ENCODE measurements around the gene ARHGEF26. TPM values are rescaled to one million over a fixed set of nuclear protein-coding genes. Genes with fewer than 3 reads are reported as not detected.

Gene ARHGEF26
- total RNA-seq, 1 experiment from 2014 or later = 20.8 TPM

- Mint-ChIP-seq H3K4me1 (ENCODE audit: low read depth, unreplicated experiment) (no peaks in the 10 kb centered on the region), H3K27ac (ENCODE audit: unreplicated experiment) (no peak overlapping the region), H3K36me3 (ENCODE audit: insufficient read depth, unreplicated experiment) (peaks cover 12% of the 10 kb centered on the region), H3K27me3 (ENCODE audit: insufficient read depth, unreplicated experiment) (no peaks in the 10 kb centered on the region), H3K4me3 (ENCODE audit: unreplicated experiment) (no peak overlapping the region), H3K9me3 (ENCODE audit: unreplicated experiment) (no peaks in the 10 kb centered on the region)
- Histone ChIP-seq H3K4me3 (ENCODE audit: low read depth, low read length) (no peak overlapping the region), H3K9me3 (no peaks in the 10 kb centered on the region), H3K36me3 (ENCODE audit: control insufficient read depth, insufficient read depth, low read length) (no peaks in the 10 kb centered on the region; the same call in 1 of the 2 replicates), H3K4me1 (no peaks in the 10 kb centered on the region), H3K27me3 (replicated peaks; ENCODE audit: control insufficient read depth, insufficient read depth, low read length) (no peaks in the 10 kb centered on the region)
- no TSS peak for BruUV-seq (replicated peaks)
- ChIA-PET CTCF (interaction anchor here (0.6 kb wide), 1 partner anchor 709 kb away, joined by 3 read pairs; no protein-coding TSS in a partner anchor), POLR2A (no interaction called here)
- no peak for DNase-seq
- intact Hi-C loops (cut with micrococcal nuclease; ENCODE audit: unreplicated experiment) = no loop called here
- no peak for TF ChIP-seq CTCF (IDR thresholded peaks at IDR 0.05; ENCODE audit: insufficient read depth in 1 of 2, low read depth in 1 of 2, low read length in 1 of 2, severe bottlenecking in 1 of 2, unreplicated experiment in 1 of 2)
Observed at GRCh38 chr3:154194877-154195276, 73.7 kb downstream of the ARHGEF26 start.

DNA sequence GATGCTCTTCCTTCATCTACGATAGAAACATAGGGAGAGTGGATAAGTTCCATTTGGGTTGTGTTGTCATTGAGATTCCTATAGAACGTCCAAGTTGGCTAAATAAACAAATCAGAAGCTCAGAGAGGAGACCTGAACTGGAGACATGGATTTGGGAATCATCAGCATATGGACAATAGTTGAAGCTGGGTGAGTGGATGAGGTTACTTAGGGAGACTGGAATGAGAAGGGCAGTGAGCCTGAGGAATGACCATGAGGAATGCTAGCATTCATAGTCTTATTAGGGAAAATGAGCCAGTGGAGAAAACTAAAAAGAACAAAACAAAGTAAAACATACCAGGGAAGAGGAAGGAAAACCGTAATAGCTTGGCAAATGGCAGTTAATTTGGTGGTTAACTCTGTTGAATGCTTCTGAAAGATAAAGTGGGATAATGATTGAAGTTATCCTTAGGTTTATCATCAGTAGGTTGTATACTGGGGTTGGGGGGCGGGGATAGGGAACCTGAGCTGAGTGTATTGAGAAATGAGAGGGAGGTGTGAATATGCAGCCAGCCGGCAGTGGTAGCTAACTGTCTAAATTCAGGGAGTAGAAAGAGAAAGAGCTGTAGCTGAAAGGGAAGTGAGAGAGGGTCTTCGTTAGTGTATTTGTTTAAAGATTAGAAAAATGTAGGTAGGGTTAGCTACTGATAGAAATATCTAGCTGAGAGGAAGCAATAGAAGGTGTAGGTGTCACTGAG is 74.6 kb downstream of the ARHGEF26 start:
- no peaks in the 10 kb centered on the region for H3K4me1 ChIP-seq
- peaks cover 12% of the 10 kb centered on the region for H3K36me3 Mint-ChIP-seq (ENCODE audit: insufficient read depth, unreplicated experiment)
- BruUV-seq (replicated peaks) = no TSS peak
- intact Hi-C loops (cut with micrococcal nuclease; ENCODE audit: unreplicated experiment) = no loop called here
- H3K4me3 Mint-ChIP-seq (ENCODE audit: unreplicated experiment) = no peak overlapping the region
- DNase-seq = no peak
- no peak for TF ChIP-seq CTCF (IDR thresholded peaks at IDR 0.05; ENCODE audit: insufficient read depth in 1 of 2, low read depth in 1 of 2, low read length in 1 of 2, severe bottlenecking in 1 of 2, unreplicated experiment in 1 of 2)
- POLR2A ChIA-PET = no interaction called here
- no peaks in the 10 kb centered on the region for H3K4me1 Mint-ChIP-seq (ENCODE audit: low read depth, unreplicated experiment)
- no peak overlapping the region for H3K27ac Mint-ChIP-seq (ENCODE audit: unreplicated experiment)
- H3K9me3 ChIP-seq = no peaks in the 10 kb centered on the region
- H3K27me3 ChIP-seq (replicated peaks; ENCODE audit: control insufficient read depth, insufficient read depth, low read length) = no peaks in the 10 kb centered on the region
- H3K27me3 Mint-ChIP-seq (ENCODE audit: insufficient read depth, unreplicated experiment) = no peaks in the 10 kb centered on the region
- CTCF ChIA-PET = interaction anchor here (0.6 kb wide), 1 partner anchor 708 kb away, joined by 3 read pairs; no protein-coding TSS in a partner anchor
- no peaks in the 10 kb centered on the region for H3K36me3 ChIP-seq (ENCODE audit: control insufficient read depth, insufficient read depth, low read length)
- H3K4me3 ChIP-seq (ENCODE audit: low read depth, low read length) = no peak overlapping the region
- no peaks in the 10 kb centered on the region for H3K9me3 Mint-ChIP-seq (ENCODE audit: unreplicated experiment)

DNA sequence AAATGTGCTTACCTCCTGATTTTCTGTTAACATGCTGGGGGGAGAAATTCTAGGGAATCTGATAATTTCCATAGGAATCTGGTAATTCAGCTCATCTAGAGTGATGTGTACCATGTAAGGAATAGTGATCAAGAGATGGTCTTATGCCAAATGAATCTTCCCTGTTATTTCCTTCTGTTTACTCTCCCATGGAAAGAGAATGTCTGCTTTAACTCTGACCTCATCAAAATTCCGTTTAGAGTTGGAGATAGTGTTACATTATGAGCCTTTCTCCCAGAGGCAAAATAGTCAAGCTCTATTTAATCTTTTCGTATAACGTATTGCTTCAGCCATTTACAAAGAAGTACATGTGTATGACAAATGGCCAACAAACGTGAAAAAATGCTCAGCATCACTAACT is 76.6 kb downstream of the ARHGEF26 start:
- no TSS peak for BruUV-seq (replicated peaks)
- intact Hi-C loops (cut with micrococcal nuclease; ENCODE audit: unreplicated experiment) = no loop called here
- no peaks in the 10 kb centered on the region for H3K4me1 ChIP-seq
- H3K9me3 ChIP-seq = no peaks in the 10 kb centered on the region
- H3K4me1 Mint-ChIP-seq (ENCODE audit: low read depth, unreplicated experiment) = no peaks in the 10 kb centered on the region
- CTCF ChIA-PET = no interaction called here
- peaks cover 6% of the 10 kb centered on the region for H3K36me3 Mint-ChIP-seq (ENCODE audit: insufficient read depth, unreplicated experiment)
- DNase-seq = no peak
- no peak overlapping the region for H3K27ac Mint-ChIP-seq (ENCODE audit: unreplicated experiment)
- H3K4me3 ChIP-seq (ENCODE audit: low read depth, low read length) = no peak overlapping the region
- no peak overlapping the region for H3K4me3 Mint-ChIP-seq (ENCODE audit: unreplicated experiment)
- no peak for TF ChIP-seq CTCF (IDR thresholded peaks at IDR 0.05; ENCODE audit: insufficient read depth in 1 of 2, low read depth in 1 of 2, low read length in 1 of 2, severe bottlenecking in 1 of 2, unreplicated experiment in 1 of 2)
- POLR2A ChIA-PET = no interaction called here
- no peaks in the 10 kb centered on the region for H3K36me3 ChIP-seq (ENCODE audit: control insufficient read depth, insufficient read depth, low read length)
- H3K9me3 Mint-ChIP-seq (ENCODE audit: unreplicated experiment) = no peaks in the 10 kb centered on the region
- H3K27me3 Mint-ChIP-seq (ENCODE audit: insufficient read depth, unreplicated experiment) = no peaks in the 10 kb centered on the region
- no peaks in the 10 kb centered on the region for H3K27me3 ChIP-seq (replicated peaks; ENCODE audit: control insufficient read depth, insufficient read depth, low read length)
